PC-9 (cell line): ENCODE measurements around the gene CARNS1.

ENCODE experiments used
- EZH2 ChIP-seq: fragments of 200-600 bp; sonication (generic); IDR thresholded peaks from 2 replicates; pipeline ENCODE4 v1.8.0; 2017; ENCODE audit warnings: antibody characterized with exemption, low read depth
- TF ChIP-seq, protein P1 (sequence below): fragments of 200-600 bp; sonication (generic); conservative IDR thresholded peaks from 2 replicates; pipeline ENCODE4 v1.6.1; 2017; ENCODE audit warnings: mixed run types, antibody characterized with exemption, mild to moderate bottlenecking, moderate library complexity

DNA sequence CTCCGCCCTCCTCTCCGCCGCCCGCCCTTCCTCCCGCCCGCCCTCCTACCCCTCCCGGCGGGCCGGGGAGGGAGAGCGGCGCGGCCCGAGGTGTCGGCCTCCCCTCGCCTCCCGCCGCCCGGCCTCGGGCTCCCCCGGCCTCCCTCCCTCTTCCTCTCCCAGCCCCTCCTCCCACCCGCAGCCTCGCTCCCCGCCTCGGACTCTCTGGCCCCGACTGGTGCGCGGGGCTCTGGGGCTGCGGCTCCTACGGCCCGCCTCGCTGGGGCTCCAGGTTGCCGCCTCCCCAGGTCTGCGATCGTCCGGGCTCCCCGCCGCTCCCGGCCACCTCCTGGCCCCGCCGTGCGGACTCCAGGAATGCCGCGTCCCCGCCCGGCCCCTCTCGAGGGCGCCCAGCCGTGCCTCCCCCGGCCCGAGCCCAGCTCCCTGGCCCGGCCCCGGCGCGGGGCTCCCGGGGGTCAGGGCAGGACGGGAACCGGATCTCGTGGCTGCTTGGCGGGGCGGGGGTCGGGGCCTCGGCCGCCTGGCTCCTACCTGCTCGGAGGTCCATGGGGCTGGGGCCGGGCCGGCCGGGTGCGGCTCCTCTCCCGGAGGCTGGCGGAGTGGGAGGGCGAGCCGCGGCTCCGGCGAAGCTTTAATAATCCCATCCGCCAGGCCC lies 42.4 kb upstream of the CARNS1 start, which contains the start of gene CLCF1:
- TF ChIP-seq, protein P1, sequence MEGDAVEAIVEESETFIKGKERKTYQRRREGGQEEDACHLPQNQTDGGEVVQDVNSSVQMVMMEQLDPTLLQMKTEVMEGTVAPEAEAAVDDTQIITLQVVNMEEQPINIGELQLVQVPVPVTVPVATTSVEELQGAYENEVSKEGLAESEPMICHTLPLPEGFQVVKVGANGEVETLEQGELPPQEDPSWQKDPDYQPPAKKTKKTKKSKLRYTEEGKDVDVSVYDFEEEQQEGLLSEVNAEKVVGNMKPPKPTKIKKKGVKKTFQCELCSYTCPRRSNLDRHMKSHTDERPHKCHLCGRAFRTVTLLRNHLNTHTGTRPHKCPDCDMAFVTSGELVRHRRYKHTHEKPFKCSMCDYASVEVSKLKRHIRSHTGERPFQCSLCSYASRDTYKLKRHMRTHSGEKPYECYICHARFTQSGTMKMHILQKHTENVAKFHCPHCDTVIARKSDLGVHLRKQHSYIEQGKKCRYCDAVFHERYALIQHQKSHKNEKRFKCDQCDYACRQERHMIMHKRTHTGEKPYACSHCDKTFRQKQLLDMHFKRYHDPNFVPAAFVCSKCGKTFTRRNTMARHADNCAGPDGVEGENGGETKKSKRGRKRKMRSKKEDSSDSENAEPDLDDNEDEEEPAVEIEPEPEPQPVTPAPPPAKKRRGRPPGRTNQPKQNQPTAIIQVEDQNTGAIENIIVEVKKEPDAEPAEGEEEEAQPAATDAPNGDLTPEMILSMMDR = no peak
- TF ChIP-seq EZH2 = no peak
